OCI-LY3 (cell line): ENCODE measurements around the gene TNS2.

ENCODE experiments used
- EZH2phosphoT487 ChIP-seq: fragments of 200-600 bp; shearing (Covaris generic); IDR thresholded peaks from 2 replicates; pipeline ENCODE4 v1.6.1; 2018; ENCODE audit warnings: antibody characterized with exemption, mixed run types, low read depth
- TF ChIP-seq, protein P1 (sequence below): fragments of 200-600, 300-600 bp; sonication (generic); IDR thresholded peaks from 2 replicates; pipeline ENCODE4 v1.5.1; 2014; ENCODE audit warnings: antibody characterized with exemption, low read length, low read depth

DNA sequence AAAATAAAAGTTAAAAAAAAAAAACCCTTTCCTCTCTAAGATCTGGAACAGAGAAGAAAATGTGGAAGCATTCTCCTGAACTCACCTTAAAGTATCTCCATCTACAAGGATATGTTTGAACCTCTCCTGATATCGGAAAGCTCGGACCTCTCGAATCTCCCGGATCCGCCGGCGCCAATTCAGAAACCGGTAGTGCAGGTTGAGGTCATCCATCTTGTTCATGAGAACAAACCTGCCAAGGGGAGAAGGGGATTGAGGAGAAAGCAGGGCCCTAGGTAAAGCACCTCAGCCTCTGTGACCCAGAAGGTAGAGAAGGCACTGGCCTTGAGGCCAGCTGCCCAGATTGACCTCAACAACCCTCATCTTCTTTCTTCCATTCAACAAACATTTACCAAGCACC lies 27.2 kb downstream of the TNS2 start:
- TF ChIP-seq, protein P1, sequence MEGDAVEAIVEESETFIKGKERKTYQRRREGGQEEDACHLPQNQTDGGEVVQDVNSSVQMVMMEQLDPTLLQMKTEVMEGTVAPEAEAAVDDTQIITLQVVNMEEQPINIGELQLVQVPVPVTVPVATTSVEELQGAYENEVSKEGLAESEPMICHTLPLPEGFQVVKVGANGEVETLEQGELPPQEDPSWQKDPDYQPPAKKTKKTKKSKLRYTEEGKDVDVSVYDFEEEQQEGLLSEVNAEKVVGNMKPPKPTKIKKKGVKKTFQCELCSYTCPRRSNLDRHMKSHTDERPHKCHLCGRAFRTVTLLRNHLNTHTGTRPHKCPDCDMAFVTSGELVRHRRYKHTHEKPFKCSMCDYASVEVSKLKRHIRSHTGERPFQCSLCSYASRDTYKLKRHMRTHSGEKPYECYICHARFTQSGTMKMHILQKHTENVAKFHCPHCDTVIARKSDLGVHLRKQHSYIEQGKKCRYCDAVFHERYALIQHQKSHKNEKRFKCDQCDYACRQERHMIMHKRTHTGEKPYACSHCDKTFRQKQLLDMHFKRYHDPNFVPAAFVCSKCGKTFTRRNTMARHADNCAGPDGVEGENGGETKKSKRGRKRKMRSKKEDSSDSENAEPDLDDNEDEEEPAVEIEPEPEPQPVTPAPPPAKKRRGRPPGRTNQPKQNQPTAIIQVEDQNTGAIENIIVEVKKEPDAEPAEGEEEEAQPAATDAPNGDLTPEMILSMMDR, result no peak
- no peak for TF ChIP-seq EZH2phosphoT487
